K562 (cell line): ENCODE measurements around the gene ATM. TPM values are rescaled to one million over a fixed set of nuclear protein-coding genes. Genes with fewer than 3 reads are reported as not detected.

Experiments
- ATAC-seq: fragments of 200-7000 bp; cut with Tn5 transposase; 3 replicates; pipeline ENCODE4 v1.9.1; 2020; ENCODE audit warnings: moderate library complexity
- BruUV-seq: library from RNA; stranded (reverse); fragments of 400-500 nt; replicated peaks from 2 replicates; lab custom pipeline; 2021; lab: Mats Ljungman, UMichigan
- CTCF ChIA-PET: fragments of 300-600 bp; formaldehyde crosslinking; extraction: SDS; loops from one replicate; lab custom pipeline; 2021; ENCODE audit warnings: low intra/inter-chr PET ratio; lab: Yijun Ruan, JAX
- POLR2A ChIA-PET: fragments of 300-600, 350-650 bp; sonication (Branson Sonifier 250); formaldehyde crosslinking; extraction: SDS; loops from one replicate; lab custom pipeline; 2021; ENCODE audit warnings: antibody characterized with exemption, inconsistent platforms; lab: Yijun Ruan, JAX
- DNase-seq, 4 experiments: peaks; one replicate each; pipeline versions ENCODE4 v3.0.0 to v3.0.0-alpha.2; 2011 to 2018; ENCODE audit warnings: low spot score in 3 of 4, mixed read lengths in 3 of 4; ENCODE audit errors: extremely low read depth in 1 of 4
- FAIRE-seq: peaks from 2 replicates; lab custom pipeline; 2011; peaks lifted over from hg19 to GRCh38; lab: Jason Lieb, UNC
- H2AFZ ChIP-seq: 2 replicates; pipeline ENCODE4 v1.6.0; 2011; ENCODE audit warnings: low read depth, low read length, control low read depth, inconsistent platforms
- H3K27ac ChIP-seq: fragments of 200-600 bp; 3 replicates; pipeline ENCODE4 v1.8.0; 2011; ENCODE audit warnings: low read depth, mild to moderate bottlenecking, control low read depth, inconsistent platforms, low read length, moderate library complexity, mixed read lengths; ENCODE audit errors: extremely low read depth
- H3K27me3 ChIP-seq, 2 experiments: fragments of 300-600 bp in 1 of 2; 2 replicates in 1 of 2; 3 replicates in 1 of 2; pipeline versions ENCODE4 v1.6.0 to v1.8.0; 2011; ENCODE audit warnings: inconsistent platforms in 2 of 2, low read length in 2 of 2, mild to moderate bottlenecking in 1 of 2, mixed read lengths in 1 of 2, moderate library complexity in 1 of 2; ENCODE audit not compliant: control insufficient read depth in 2 of 2, insufficient read depth in 2 of 2
- H3K36me3 ChIP-seq: fragments of 300-600 bp; 3 replicates; pipeline ENCODE4 v1.8.0; 2011; ENCODE audit warnings: mild to moderate bottlenecking, low read length, inconsistent platforms; ENCODE audit not compliant: control insufficient read depth, insufficient read depth
- H3K4me1 ChIP-seq, 2 experiments: fragments of 200-600 bp in 1 of 2; replicated peaks in 1 of 2; 2 replicates in 1 of 2; 3 replicates in 1 of 2; pipeline versions ENCODE4 v1.5.1 to v1.8.0; 2011; ENCODE audit warnings: inconsistent platforms in 2 of 2, low read length in 2 of 2, mild to moderate bottlenecking in 1 of 2, mixed read lengths in 1 of 2, moderate library complexity in 1 of 2; ENCODE audit not compliant: control insufficient read depth in 2 of 2, insufficient read depth in 2 of 2
- H3K4me2 ChIP-seq: 2 replicates; pipeline ENCODE4 v1.6.1; 2011; ENCODE audit warnings: low read length, control low read depth, inconsistent platforms, mixed read lengths; ENCODE audit not compliant: insufficient read depth
- H3K4me3 ChIP-seq: fragments of 200-600 bp; sonication (generic), shearing (Covaris generic); 2 replicates; pipeline ENCODE4 v1.5.1; 2016; ENCODE audit warnings: control low read depth, inconsistent platforms
- H3K79me2 ChIP-seq: fragments of 200-600 bp; 3 replicates; pipeline ENCODE4 v1.8.0; 2011; ENCODE audit warnings: low read length, inconsistent platforms; ENCODE audit not compliant: control insufficient read depth, insufficient read depth
- H3K9ac ChIP-seq, 2 experiments: 2 replicates each; pipeline versions ENCODE4 v1.6.0 to v1.6.1; 2011; ENCODE audit warnings: low read depth in 2 of 2, low read length in 2 of 2, control low read depth in 1 of 2, inconsistent platforms in 1 of 2, mild to moderate bottlenecking in 1 of 2, mixed read lengths in 1 of 2; ENCODE audit not compliant: insufficient read depth in 1 of 2
- H3K9me1 ChIP-seq: one replicate; pipeline ENCODE4 v1.6.0; 2011; ENCODE audit warnings: inconsistent platforms, mild to moderate bottlenecking, low read length, moderate library complexity; ENCODE audit not compliant: control insufficient read depth, insufficient read depth
- H3K9me3 ChIP-seq: replicated peaks from 2 replicates; pipeline ENCODE4 v1.5.1; 2011; ENCODE audit warnings: low read depth, low read length, inconsistent platforms; ENCODE audit not compliant: control insufficient read depth, insufficient read depth
- H4K20me1 ChIP-seq: replicated peaks from 2 replicates; pipeline ENCODE4 v1.6.1; 2011; ENCODE audit warnings: low read length, inconsistent platforms, mixed read lengths; ENCODE audit not compliant: control insufficient read depth, insufficient read depth
- CREB5 ChIP-seq: fragments of 250-450 bp; sonication (Bioruptor Pico); IDR thresholded peaks from 2 replicates; pipeline ENCODE4 v1.5.0; 2020; ENCODE audit warnings: mild to moderate bottlenecking
- CTCF ChIP-seq, 3 experiments: IDR thresholded peaks in 2 of 3; conservative IDR thresholded peaks in 1 of 3; 2 replicates each; pipeline ENCODE4 v1.5.1; 2011 to 2012; ENCODE audit warnings: low read length in 3 of 3, mild to moderate bottlenecking in 3 of 3, control low read depth in 2 of 3, improper control_type of control experiment in 1 of 3, inconsistent platforms in 1 of 3, low read depth in 1 of 3, mixed read lengths in 1 of 3, moderate library complexity in 1 of 3; ENCODE audit not compliant: insufficient read depth in 2 of 3
- ID3 ChIP-seq, 2 experiments: fragments of 250-450 bp in 1 of 2; fragments of 450-650 bp in 1 of 2; sonication (Bioruptor Pico) in 1 of 2; IDR thresholded peaks; 2 replicates each; pipeline versions ENCODE4 v1.6.1 to v1.8.0; 2016 to 2021; ENCODE audit warnings: mild to moderate bottlenecking in 2 of 2, moderate library complexity in 2 of 2, missing compliant biosample characterization in 1 of 2, missing genetic modification characterization in 1 of 2
- MIER1 ChIP-seq: fragments of 450-650 bp; IDR thresholded peaks from 2 replicates; pipeline ENCODE4 v1.6.1; 2016; ENCODE audit warnings: antibody characterized with exemption, mild to moderate bottlenecking, low read depth
- MYBL2 ChIP-seq, 2 experiments: fragments of 450-650 bp in 1 of 2; sonication (generic) in 1 of 2; formaldehyde crosslinking in 1 of 2; IDR thresholded peaks; 2 replicates each; pipeline versions ENCODE4 v1.6.1 to v1.8.1; 2017 to 2022; ENCODE audit warnings: borderline replicate concordance in 1 of 2, inconsistent platforms in 1 of 2, low read depth in 1 of 2, mild to moderate bottlenecking in 1 of 2, missing genetic modification reagents in 1 of 2, moderate library complexity in 1 of 2
- NCOA4 ChIP-seq: fragments of 450-650 bp; IDR thresholded peaks from 2 replicates; pipeline ENCODE4 v1.6.1; 2018; ENCODE audit warnings: mild to moderate bottlenecking; ENCODE audit not compliant: partially characterized antibody
- RNF219 ChIP-seq: fragments of 250-450 bp; sonication (Bioruptor Pico); IDR thresholded peaks from 2 replicates; pipeline ENCODE4 v1.5.0; 2022; ENCODE audit warnings: mild to moderate bottlenecking
- SIX5 ChIP-seq, 2 experiments: IDR thresholded peaks; 2 replicates each; pipeline ENCODE4 v1.6.1; 2011; ENCODE audit warnings: low read length in 2 of 2, borderline replicate concordance in 1 of 2, low read depth in 1 of 2, mild to moderate bottlenecking in 1 of 2, moderate library complexity in 1 of 2; ENCODE audit not compliant: insufficient read depth in 1 of 2
- UBTF ChIP-seq, 2 experiments: IDR thresholded peaks; 2 replicates each; pipeline ENCODE4 v1.6.1; 2012; ENCODE audit warnings: improper control_type of control experiment in 2 of 2, low read depth in 2 of 2, low read length in 2 of 2, borderline replicate concordance in 1 of 2
- ZBTB17 ChIP-seq: fragments of 450-650 bp; formaldehyde crosslinking; IDR thresholded peaks from 2 replicates; pipeline ENCODE4 v1.4.0; 2020; ENCODE audit warnings: mild to moderate bottlenecking
- ZFP36 ChIP-seq: fragments of 150-350 bp; IDR thresholded peaks from 2 replicates; pipeline ENCODE4 v1.6.1; 2018; ENCODE audit warnings: low read length, low read depth; ENCODE audit not compliant: partially characterized antibody
- ZFX ChIP-seq: sonication (generic); formaldehyde crosslinking; IDR thresholded peaks from 2 replicates; pipeline ENCODE4 v1.8.0; 2022; ENCODE audit warnings: mild to moderate bottlenecking, missing genetic modification reagents, moderate library complexity
- WGBS: fragments of 100-300 bp; shearing (Covaris generic); methylation state at CpG from one replicate; pipeline ENCODE4 v1.1.6; 2016; ENCODE audit warnings: low coverage, mixed read lengths; ENCODE audit not compliant: insufficient coverage; ENCODE audit errors: missing lambda C conversion rate; 5-methylcytosine and 5-hydroxymethylcytosine counted together
- in situ Hi-C: fragments of 300-500 bp; cut with MboI; formaldehyde crosslinking; loops from 4 replicates; pipeline ENCODE4 v1.15.0; 2018; ENCODE audit warnings: inconsistent platforms, mixed read lengths
- intact Hi-C: fragments of 100-400 bp; cut with micrococcal nuclease; formaldehyde crosslinking; loops from 2 replicates; pipeline ENCODE4 v1.14.2; 2022
- polyA plus RNA-seq, 8 experiments: library from polyadenylated mRNA; depleted of rRNA in 4 of 8; stranded (reverse) in 5 of 8; unstranded in 3 of 8; fragments of >200 nt; fragmentation: Nextera tagmentation in 2 of 8; fragmentation: Illumina TruSeq in 1 of 8; extraction: Ambion mirVana in 2 of 8; extraction: Trizol in 1 of 8; gene quantifications; 2 replicates each; pipeline versions ENCODE4 v1.2.1 to v1.2.3, GENCODE V29; 2011 to 2014; ENCODE audit warnings: inconsistent platforms in 1 of 8, missing spikeins in 1 of 8
- total RNA-seq, 7 experiments: library from RNA; depleted of rRNA in 6 of 7; stranded (reverse); fragments of >200 nt in 6 of 7; fragmentation: Illumina TruSeq in 2 of 7; extraction: Trizol in 2 of 7; gene quantifications; 2 replicates each; pipeline versions ENCODE4 v1.2.1 to v1.2.3, GENCODE V29; 2011 to 2021; ENCODE audit warnings: low replicate concordance in 1 of 7

ATM gene
- total and polyA plus RNA-seq, 9 of the 15 experiments (the other 6 are each of a cell fraction or from before 2014, with no cell fraction given), result 8.3 to 46.8 (median 26.2) TPM

- Histone ChIP-seq H3K9ac (no peak overlapping the region), H3K36me3 (no peaks in the 10 kb centered on the region), H3K4me1 (no peaks in the 10 kb centered on the region), H3K9me3 (no peaks in the 10 kb centered on the region), H3K27me3 (no peaks in the 10 kb centered on the region), H3K9me1 (no peaks in the 10 kb centered on the region), H3K27ac (no peak overlapping the region), H3K4me2 (no peak overlapping the region), H3K79me2 (no peaks in the 10 kb centered on the region), H3K4me3 (no peak overlapping the region), H2AFZ (no peak overlapping the region), H4K20me1 (no peaks in the 10 kb centered on the region)
- 63% methylated on average over 5 of the region's 5 CpGs for WGBS
- DNase-seq (no peak), FAIRE-seq (no peak), ATAC-seq (no peak)
- BruUV-seq, result no TSS peak
- intact Hi-C loops, result no loop called here
- in situ Hi-C loops, result no loop called here
- ChIA-PET POLR2A (interaction anchor here (0.5 to 0.9 kb wide), 2 partner anchors 8 to 350 kb away, joined by 3 read pairs; no protein-coding TSS in a partner anchor), CTCF (no interaction called here)
- TF ChIP-seq ZFP36, result no peak
- no peak for TF ChIP-seq CREB5 (CRISPR knock-in tag)
- TF ChIP-seq UBTF (IDR thresholded peaks at IDR 0.05; ENCODE audit: borderline replicate concordance in 1 of 2, low read depth in 2 of 2, low read length in 2 of 2), result no peak
- no peak for TF ChIP-seq ZFX (CRISPR knock-in tag)
- TF ChIP-seq ZBTB17 (CRISPR knock-in tag), result no peak
- TF ChIP-seq MYBL2 (IDR thresholded peaks at IDR 0.05; ENCODE audit: low read depth), result no peak
- no peak for TF ChIP-seq MYBL2 (CRISPR knock-in tag; IDR thresholded peaks at IDR 0.05; ENCODE audit: borderline replicate concordance)
- no peak for TF ChIP-seq ID3 (CRISPR knock-in tag; IDR thresholded peaks at IDR 0.05)
- TF ChIP-seq ID3 (tag; IDR thresholded peaks at IDR 0.05), result no peak
- TF ChIP-seq RNF219 (CRISPR knock-in tag), result no peak
- no peak for TF ChIP-seq MIER1
- no peak for TF ChIP-seq SIX5 (IDR thresholded peaks at IDR 0.05; ENCODE audit: borderline replicate concordance in 1 of 2, insufficient read depth in 1 of 2, low read depth in 1 of 2, low read length in 2 of 2)
- TF ChIP-seq NCOA4, result no peak
- no peak for TF ChIP-seq CTCF (IDR thresholded peaks at IDR 0.05 in 2 of 3, conservative IDR thresholded peaks at IDR 0.05 in 1 of 3; ENCODE audit: insufficient read depth in 2 of 3, low read depth in 1 of 3, low read length in 3 of 3)
Measured at GRCh38 chr11:108388576-108388975, 165.7 kb downstream of the ATM start.
